Measurements from ENCODE around the gene NME8.

- TF ChIP-seq CTCF (conservative IDR thresholded peaks at IDR 0.05) (no peak), ZFX (IDR thresholded peaks at IDR 0.05) (no peak)
These were observed 80.5 kb downstream of the NME8 start for GRCh38 chr7:37928878-37929277.
